Ascending aorta (tissue), 2 donors: Measurements from ENCODE around the gene HFE. TPM values are rescaled to one million over a fixed set of nuclear protein-coding genes. Genes with fewer than 3 reads are reported as not detected.

Source experiments
- DNase-seq, 2 donors: peaks; one replicate each; pipeline ENCODE4 v3.0.0-alpha.2; 2019; ENCODE audit warnings: low spot score in 2 of 2
- H3K27ac ChIP-seq, 2 donors: fragments of 200-600 bp; sonication (generic); one replicate each; pipeline ENCODE4 v1.5.1; 2016 to 2017; ENCODE audit warnings: mild to moderate bottlenecking in 1 of 2
- H3K27me3 ChIP-seq: fragments of 200-600 bp; sonication (generic); one replicate; pipeline ENCODE4 v1.5.1; 2017
- H3K36me3 ChIP-seq, 2 donors: fragments of 200-600 bp; sonication (generic); one replicate each; pipeline ENCODE4 v1.5.1; 2016
- H3K4me1 ChIP-seq, 2 donors: fragments of 200-600 bp; sonication (generic); one replicate each; pipeline ENCODE4 v1.5.1; 2016 to 2017; ENCODE audit warnings: mild to moderate bottlenecking in 1 of 2
- H3K4me3 ChIP-seq, 2 donors: fragments of 200-600 bp; sonication (generic); one replicate each; pipeline ENCODE4 v1.5.1; 2016 to 2017; ENCODE audit warnings: mild to moderate bottlenecking in 1 of 2
- H3K9me3 ChIP-seq, 2 donors: fragments of 200-600 bp; sonication (generic); one replicate each; pipeline ENCODE4 v1.5.1; 2016
- CTCF ChIP-seq, 3 experiments: fragments of 200-600 bp in 2 of 3; fragments of 450-650 bp in 1 of 3; sonication (generic) in 2 of 3; IDR thresholded peaks; one replicate each; pipeline ENCODE4 v1.5.1; 2016 to 2019; ENCODE audit warnings: antibody characterized with exemption in 3 of 3, mild to moderate bottlenecking in 1 of 3, moderate library complexity in 1 of 3
- intact Hi-C: fragments of 100-400 bp; cut with DNase I; formaldehyde crosslinking; loops from one replicate; pipeline ENCODE4 v1.15.1; 2023
- total RNA-seq: library from RNA; depleted of rRNA; stranded (reverse); fragments of >200 nt; gene quantifications from one replicate; pipeline ENCODE4 v1.1.0, GENCODE V29; 2016

The HFE gene
- total RNA-seq, 1 donor from 2014 or later = 2.6 TPM

- Histone ChIP-seq H3K27ac (no peak overlapping the region), H3K9me3 (no peaks in the 10 kb centered on the region), H3K4me1 (peaks cover 0 to 5% of the 10 kb centered on the region in 2 donors), H3K27me3 (no peaks in the 10 kb centered on the region), H3K36me3 (no peaks in the 10 kb centered on the region), H3K4me3 (no peak overlapping the region)
- no peak for DNase-seq
- TF ChIP-seq CTCF (IDR thresholded peaks at IDR 0.05) = no peak
- intact Hi-C loops = loop anchor here (10.0 kb wide), 1 partner anchor 1024 kb away; a partner anchor contains a TSS
These were observed 33.5 kb downstream of the HFE start for GRCh38 chr6:26120807-26121140.

DNA sequence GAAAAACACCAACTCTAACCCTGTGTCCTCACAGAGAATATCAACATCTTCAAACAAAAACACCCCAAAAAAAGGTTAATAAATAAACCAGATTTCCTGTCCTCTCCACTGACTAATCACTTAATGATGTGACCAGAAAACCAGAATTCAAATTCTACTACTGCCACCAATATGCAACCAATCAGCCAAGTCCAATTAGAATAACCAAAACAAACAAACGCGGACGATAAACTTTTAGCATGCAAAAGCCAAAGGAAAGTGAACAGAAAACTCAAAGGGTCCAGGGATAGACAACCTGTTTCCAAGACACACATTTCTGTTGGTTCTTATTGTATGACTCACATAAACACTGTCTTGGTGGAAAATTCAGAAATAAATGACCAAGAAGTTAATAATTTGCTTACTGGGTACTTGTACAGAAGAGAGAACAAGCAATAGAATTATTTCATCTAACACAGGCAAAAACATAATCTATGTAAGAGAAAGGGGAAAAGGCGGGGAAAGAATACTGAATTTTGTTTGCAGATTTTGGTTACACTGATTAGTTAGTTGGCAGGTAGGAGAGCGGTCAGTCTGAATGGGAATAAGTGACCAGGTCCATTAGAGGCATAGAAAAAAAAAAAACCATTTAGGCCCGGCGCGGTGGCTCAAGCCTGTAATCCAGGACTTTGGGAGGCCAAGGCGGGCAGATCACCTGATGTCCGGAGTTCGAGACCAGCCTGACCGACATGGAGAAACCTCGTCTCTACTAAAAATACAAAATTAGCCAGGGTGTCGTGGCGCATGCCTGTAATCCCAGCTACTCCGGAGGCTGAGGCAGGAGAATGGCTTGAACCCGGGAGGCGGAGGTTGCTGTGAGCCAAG is 34.1 kb downstream of the HFE start:
- Histone ChIP-seq H3K4me3 (no peak overlapping the region), H3K4me1 (peaks cover 0 to 5% of the 10 kb centered on the region in 2 donors), H3K27ac (no peak overlapping the region), H3K9me3 (no peaks in the 10 kb centered on the region), H3K36me3 (no peaks in the 10 kb centered on the region), H3K27me3 (no peaks in the 10 kb centered on the region)
- TF ChIP-seq CTCF (IDR thresholded peaks at IDR 0.05) = no peak
- DNase-seq = no peak
- intact Hi-C loops = loop anchor here (2.0 to 10.0 kb wide), 5 partner anchors 65 to 1401 kb away; a partner anchor contains a TSS

- no peaks in the 10 kb centered on the region for H3K9me3 ChIP-seq
- no peak for DNase-seq
- H3K4me1 ChIP-seq = peaks cover 0 to 5% of the 10 kb centered on the region in 2 donors
- H3K36me3 ChIP-seq = no peaks in the 10 kb centered on the region
- no peaks in the 10 kb centered on the region for H3K27me3 ChIP-seq
- H3K4me3 ChIP-seq = no peak overlapping the region
- intact Hi-C loops = loop anchor here (2.0 to 10.0 kb wide), 5 partner anchors 65 to 1401 kb away; a partner anchor contains a TSS
- peak overlapping the region; percentile 90 to 98 for H3K27ac ChIP-seq
- TF ChIP-seq CTCF (IDR thresholded peaks at IDR 0.05) = no peak
These were observed 34.8 kb downstream of the HFE start for GRCh38 chr6:26122005-26122388.

GRCh38 chr6:26122402-26122792 is 35.2 kb downstream of the HFE start:
- H3K36me3 ChIP-seq = no peaks in the 10 kb centered on the region
- intact Hi-C loops = loop anchor here (2.0 to 10.0 kb wide), 5 partner anchors 66 to 1402 kb away; a partner anchor contains a TSS
- DNase-seq = no peak
- no peaks in the 10 kb centered on the region for H3K9me3 ChIP-seq
- H3K27me3 ChIP-seq = no peaks in the 10 kb centered on the region
- H3K27ac ChIP-seq = peak overlapping the region; percentile 90 to 98
- TF ChIP-seq CTCF (IDR thresholded peaks at IDR 0.05) = no peak
- peaks cover 0 to 9% of the 10 kb centered on the region in 2 donors for H3K4me1 ChIP-seq
- peak overlapping the region; percentile 72 to 95 for H3K4me3 ChIP-seq

DNA sequence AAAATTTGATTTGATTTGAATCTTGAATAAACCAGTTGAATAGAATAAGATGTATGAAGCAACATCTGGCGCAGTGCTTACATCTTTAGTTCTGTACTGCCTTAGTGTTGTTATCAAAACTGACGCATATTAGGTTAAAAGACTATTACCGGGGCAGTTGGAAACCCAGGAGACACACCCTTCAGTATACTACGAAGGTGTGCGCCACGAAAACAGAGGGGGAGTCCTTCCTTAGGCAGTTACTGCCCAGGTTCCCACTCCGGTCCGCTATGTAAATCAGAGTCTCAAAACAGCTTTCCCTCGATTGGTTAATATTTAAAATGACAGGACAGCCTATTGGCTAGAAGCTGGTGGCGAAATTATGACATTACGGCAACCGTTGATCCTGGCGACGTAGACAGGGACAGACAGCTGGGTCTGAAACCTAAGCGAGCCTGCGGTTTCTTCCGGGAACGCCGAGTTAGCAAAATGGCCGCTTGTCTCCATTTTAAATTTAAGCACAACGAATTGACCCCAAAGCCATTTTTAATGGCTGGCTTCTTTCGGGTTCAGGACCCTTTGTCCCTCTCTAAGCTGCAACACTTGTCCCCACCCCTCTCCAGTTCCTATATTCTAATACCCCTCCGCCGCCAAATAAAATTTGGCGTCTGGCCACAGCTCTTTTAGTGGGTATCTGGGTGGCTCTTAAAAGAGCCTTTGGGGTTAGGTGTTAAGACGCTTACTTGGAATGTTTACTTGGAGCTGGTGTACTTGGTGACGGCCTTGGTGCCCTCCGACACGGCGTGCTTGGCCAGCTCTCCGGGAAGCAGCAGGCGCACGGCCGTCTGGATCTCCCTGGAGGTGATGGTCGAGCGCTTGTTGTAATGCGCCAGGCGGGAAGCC is 35.8 kb downstream of the HFE start:
- TF ChIP-seq CTCF (IDR thresholded peaks at IDR 0.05) = no peak
- Histone ChIP-seq H3K4me3 (peak overlapping the region; percentile 72 to 95), H3K9me3 (no peaks in the 10 kb centered on the region), H3K27me3 (no peaks in the 10 kb centered on the region), H3K4me1 (peaks cover 0 to 16% of the 10 kb centered on the region in 2 donors), H3K36me3 (peaks cover 0 to 3% of the 10 kb centered on the region in 2 donors), H3K27ac (peak overlapping the region; percentile 90 to 98)
- intact Hi-C loops = loop anchor here (1.0 to 10.0 kb wide), 6 partner anchors 19 to 1402 kb away; a partner anchor contains a TSS
- peak; percentile 88 to 98 for DNase-seq
